IMR-90 (cell line): Measurements from ENCODE around the gene IL11RA. TPM values are rescaled to one million over a fixed set of nuclear protein-coding genes. Genes with fewer than 3 reads are reported as not detected.

Experiments
- ATAC-seq: fragments of 200-7000 bp; cut with Tn5 transposase; 2 replicates; pipeline ENCODE4 v1.9.1; 2020; ENCODE audit warnings: low read depth, mild to moderate bottlenecking, moderate library complexity
- BruUV-seq: library from RNA; stranded (reverse); fragments of 400-500 nt; replicated peaks from 2 replicates; lab custom pipeline; 2021; lab: Mats Ljungman, UMichigan
- CTCF ChIA-PET: fragments of 300-600 bp; formaldehyde crosslinking; extraction: SDS; loops from one replicate; lab custom pipeline; 2021; ENCODE audit warnings: antibody characterized with exemption; lab: Yijun Ruan, JAX
- POLR2A ChIA-PET: fragments of 300-600 bp; sonication (Branson Sonifier 250); formaldehyde crosslinking; loops from one replicate; lab custom pipeline; 2022; ENCODE audit warnings: antibody characterized with exemption; ENCODE audit not compliant: unreplicated experiment; lab: Charles Lee
- DNase-seq: peaks from one replicate; pipeline ENCODE4 v3.0.0; 2013
- H2AFZ ChIP-seq: replicated peaks from 2 replicates; pipeline ENCODE3; 2013; ENCODE audit warnings: low read length, mild to moderate bottlenecking; ENCODE audit not compliant: poor library complexity
- H2AK5ac ChIP-seq: 2 replicates; pipeline ENCODE4 v1.6.1; 2013; ENCODE audit warnings: low read depth, low read length, inconsistent platforms
- H2AK9ac ChIP-seq: replicated peaks from 2 replicates; pipeline ENCODE3; 2013; ENCODE audit warnings: mild to moderate bottlenecking, low read depth, low read length, moderate library complexity; ENCODE audit not compliant: poor library complexity
- H2BK120ac ChIP-seq: 2 replicates; pipeline ENCODE4 v1.6.1; 2013; ENCODE audit warnings: low read depth, low read length, inconsistent platforms
- H2BK15ac ChIP-seq: 3 replicates; pipeline ENCODE4 v1.6.1; 2013; ENCODE audit warnings: low read depth, low read length, inconsistent platforms
- H2BK20ac ChIP-seq: 2 replicates; pipeline ENCODE4 v1.6.1; 2013; ENCODE audit warnings: low read depth, mild to moderate bottlenecking, inconsistent platforms, low read length, moderate library complexity
- H2BK5ac ChIP-seq: 2 replicates; pipeline ENCODE4 v1.6.1; 2013; ENCODE audit warnings: mild to moderate bottlenecking, low read depth, low read length, inconsistent platforms; ENCODE audit not compliant: poor library complexity, severe bottlenecking
- H3K14ac ChIP-seq: replicated peaks from 2 replicates; pipeline ENCODE4 v1.6.1; 2013; ENCODE audit warnings: low read depth, low read length, inconsistent platforms
- H3K18ac ChIP-seq: 2 replicates; pipeline ENCODE4 v1.6.1; 2013; ENCODE audit warnings: low read depth, low read length, control low read depth
- H3K23ac ChIP-seq: 2 replicates; pipeline ENCODE4 v1.6.1; 2013; ENCODE audit warnings: low read depth, low read length, inconsistent platforms
- H3K27ac ChIP-seq: 2 replicates; pipeline ENCODE4 v1.5.1; 2013; ENCODE audit warnings: mild to moderate bottlenecking, control low read depth, low read length; ENCODE audit not compliant: insufficient read depth
- H3K27me3 ChIP-seq: 2 replicates; pipeline ENCODE4 v1.6.1; 2013; ENCODE audit warnings: low read length; ENCODE audit not compliant: control insufficient read depth, insufficient read depth
- H3K36me3 ChIP-seq: 2 replicates; pipeline ENCODE4 v1.6.1; 2013; ENCODE audit warnings: low read length, mixed read lengths; ENCODE audit not compliant: control insufficient read depth, insufficient read depth
- H3K4ac ChIP-seq: 2 replicates; pipeline ENCODE4 v1.6.1; 2013; ENCODE audit warnings: low read depth, low read length, inconsistent platforms
- H3K4me1 ChIP-seq: 2 replicates; pipeline ENCODE4 v1.6.1; 2013; ENCODE audit warnings: low read length, mixed read lengths; ENCODE audit not compliant: control insufficient read depth, insufficient read depth
- H3K4me2 ChIP-seq: 2 replicates; pipeline ENCODE4 v1.6.1; 2013; ENCODE audit warnings: low read depth, mild to moderate bottlenecking, control low read depth, low read length, moderate library complexity
- H3K4me3 ChIP-seq: 2 replicates; pipeline ENCODE4 v1.5.1; 2013; ENCODE audit warnings: low read depth, mild to moderate bottlenecking, control low read depth, low read length, moderate library complexity; ENCODE audit not compliant: insufficient read depth
- H3K56ac ChIP-seq: 2 replicates; pipeline ENCODE4 v1.6.1; 2013; ENCODE audit warnings: low read length, inconsistent platforms; ENCODE audit not compliant: insufficient read depth; ENCODE audit errors: extremely low read depth
- H3K79me1 ChIP-seq, 2 experiments: 2 replicates each; pipeline ENCODE4 v1.6.1; 2013; ENCODE audit warnings: low read length in 2 of 2, inconsistent platforms in 1 of 2, low read depth in 1 of 2
- H3K9ac ChIP-seq: 2 replicates; pipeline ENCODE4 v1.6.1; 2013; ENCODE audit warnings: low read depth, low read length, control low read depth
- H3K9me1 ChIP-seq: 2 replicates; pipeline ENCODE4 v1.6.1; 2013; ENCODE audit warnings: low read length, inconsistent platforms; ENCODE audit not compliant: insufficient read depth
- H3K9me3 ChIP-seq: 2 replicates; pipeline ENCODE4 v1.6.1; 2013; ENCODE audit warnings: low read length; ENCODE audit not compliant: control insufficient read depth, insufficient read depth
- H4K20me1 ChIP-seq: 2 replicates; pipeline ENCODE4 v1.6.1; 2013; ENCODE audit warnings: low read length, inconsistent platforms; ENCODE audit not compliant: insufficient read depth
- H4K5ac ChIP-seq: 2 replicates; pipeline ENCODE4 v1.6.1; 2013; ENCODE audit warnings: mild to moderate bottlenecking, low read depth, low read length, control low read depth
- H4K8ac ChIP-seq, 2 experiments: 2 replicates each; pipeline ENCODE4 v1.6.1; 2013; ENCODE audit warnings: low read depth in 2 of 2, low read length in 2 of 2, control low read depth in 1 of 2, inconsistent platforms in 1 of 2
- H4K91ac ChIP-seq: 2 replicates; pipeline ENCODE4 v1.6.1; 2013; ENCODE audit warnings: low read depth, low read length, inconsistent platforms; ENCODE audit not compliant: insufficient read depth
- BHLHE40 ChIP-seq: fragments of 150-350 bp; IDR thresholded peaks from 2 replicates; pipeline ENCODE4 v1.6.1; 2016; ENCODE audit warnings: mild to moderate bottlenecking, low read depth, low read length
- CEBPB ChIP-seq: IDR thresholded peaks from 2 replicates; pipeline ENCODE4 v1.6.1; 2012; ENCODE audit warnings: low read depth, low read length, improper control_type of control experiment
- CHD1 ChIP-seq: IDR thresholded peaks from 2 replicates; pipeline ENCODE4 v1.6.1; 2012; ENCODE audit warnings: low read depth, low read length, improper control_type of control experiment
- CTCF ChIP-seq: conservative IDR thresholded peaks from 2 replicates; pipeline ENCODE4 v1.5.1; 2012; ENCODE audit warnings: mild to moderate bottlenecking, low read depth, low read length, improper control_type of control experiment
- ELK1 ChIP-seq: fragments of 150-350 bp; IDR thresholded peaks from 2 replicates; pipeline ENCODE4 v1.6.1; 2016; ENCODE audit warnings: low read depth, mild to moderate bottlenecking, low read length, moderate library complexity, borderline replicate concordance
- FOS ChIP-seq: fragments of 150-350 bp; IDR thresholded peaks from 2 replicates; pipeline ENCODE4 v1.6.1; 2016; ENCODE audit warnings: low read depth, low read length
- MAFK ChIP-seq: IDR thresholded peaks from 2 replicates; pipeline ENCODE4 v1.6.1; 2012; ENCODE audit warnings: low read depth, low read length, improper control_type of control experiment
- MAZ ChIP-seq: IDR thresholded peaks from 2 replicates; pipeline ENCODE4 v1.6.1; 2012; ENCODE audit warnings: low read depth, mild to moderate bottlenecking, low read length, improper control_type of control experiment, moderate library complexity, borderline replicate concordance
- MXI1 ChIP-seq: IDR thresholded peaks from 2 replicates; pipeline ENCODE4 v1.6.1; 2012; ENCODE audit warnings: low read depth, mild to moderate bottlenecking, low read length, moderate library complexity, borderline replicate concordance
- NFE2L2 ChIP-seq: fragments of 150-350 bp; IDR thresholded peaks from 2 replicates; pipeline ENCODE4 v1.6.1; 2016; ENCODE audit warnings: low read depth, mild to moderate bottlenecking, low read length
- POLR2A ChIP-seq: IDR thresholded peaks from 2 replicates; pipeline ENCODE4 v1.6.1; 2012; ENCODE audit warnings: mild to moderate bottlenecking, low read depth, low read length
- RAD21 ChIP-seq: IDR thresholded peaks from 2 replicates; pipeline ENCODE4 v1.6.1; 2012; ENCODE audit warnings: low read length, improper control_type of control experiment
- RCOR1 ChIP-seq: IDR thresholded peaks from 2 replicates; pipeline ENCODE4 v1.6.1; 2012; ENCODE audit warnings: mild to moderate bottlenecking, low read length, improper control_type of control experiment; ENCODE audit not compliant: insufficient replicate concordance
- RFX5 ChIP-seq: IDR thresholded peaks from 2 replicates; pipeline ENCODE4 v1.8.0; 2012; ENCODE audit warnings: low read depth, mild to moderate bottlenecking, low read length, moderate library complexity
- USF2 ChIP-seq: fragments of 150-350 bp; IDR thresholded peaks from 2 replicates; pipeline ENCODE4 v1.6.1; 2017; ENCODE audit warnings: mild to moderate bottlenecking, antibody characterized with exemption, low read length, low read depth
- WGBS, 2 experiments: methylation state at CpG; one replicate each; pipeline versions ENCODE4 v1.1.5 to v1.1.7; 2013; ENCODE audit warnings: missing lambda C conversion rate in 2 of 2; ENCODE audit not compliant: insufficient read length in 1 of 2; ENCODE audit errors: extremely low coverage in 2 of 2; 5-methylcytosine and 5-hydroxymethylcytosine counted together
- dilution Hi-C: fragments of 300-500 bp; cut with HindIII; formaldehyde crosslinking; loops from one replicate; pipeline ENCODE4 v1.14.3; 2018; ENCODE audit warnings: low sequenced_read_pairs; ENCODE audit not compliant: unreplicated experiment
- in situ Hi-C: fragments of 300-500 bp; cut with MboI; formaldehyde crosslinking; loops from 3 replicates; pipeline ENCODE4 v1.14.3; 2019; ENCODE audit warnings: low sequenced_read_pairs, inconsistent platforms, mixed read lengths
- intact Hi-C: fragments of 100-400 bp; cut with micrococcal nuclease; formaldehyde crosslinking; loops from 2 replicates; pipeline ENCODE4 v1.10.0; 2022
- polyA plus RNA-seq, 3 experiments: library from polyadenylated mRNA; depleted of rRNA; stranded (reverse); fragments of >200 nt; gene quantifications; 2 replicates each; pipeline ENCODE4 v1.2.3, GENCODE V29; 2012; ENCODE audit warnings: low replicate concordance in 1 of 3
- total RNA-seq: library from RNA; depleted of rRNA; stranded (reverse); fragments of >200 nt; gene quantifications from 2 replicates; pipeline ENCODE4 v1.2.3, GENCODE V29; 2012

Gene IL11RA
- total and polyA plus RNA-seq, 2 of the 4 experiments (the other 2 are of a cell fraction): 8.2 to 15.9 TPM

GRCh38 chr9:34701023-34701768 is 49.2 kb downstream of the IL11RA start:
- no peak overlapping the region; a peak in 1 of 4 replicates for H4K8ac ChIP-seq
- TF ChIP-seq MXI1 (peak; percentile 29; the same call in 1 of the 2 replicates), RCOR1 (no peak), CTCF (peak; percentile 78), MAFK (no peak), FOS (no peak), RAD21 (peak; percentile 48), RFX5 (no peak), USF2 (no peak), NFE2L2 (no peak), CEBPB (no peak), ELK1 (no peak), CHD1 (no peak), POLR2A (no peak), BHLHE40 (peak; percentile 48; the same call in 1 of the 2 replicates), MAZ (peak; percentile 52; the same call in 1 of the 2 replicates)

More at GRCh38 chr9:34701023-34701768, 49.2 kb downstream of the IL11RA start:
- intact Hi-C loops: no loop called here
- in situ Hi-C loops: no loop called here
- Histone ChIP-seq H3K9me3 (no peaks in the 10 kb centered on the region), H4K5ac (no peak overlapping the region), H2AFZ (peak overlapping the region; percentile 95), H2BK5ac (no peak overlapping the region), H3K23ac (no peak overlapping the region), H3K27ac (no peak overlapping the region), H2AK5ac (no peak overlapping the region), H3K4me2 (peak overlapping the region; percentile 91), H3K4me1 (no peaks in the 10 kb centered on the region), H4K20me1 (no peaks in the 10 kb centered on the region), H3K4ac (no peak overlapping the region), H2BK15ac (no peak overlapping the region), H3K18ac (no peak overlapping the region), H3K36me3 (no peaks in the 10 kb centered on the region), H2BK20ac (no peak overlapping the region), H3K9ac (0 out of 2 replicates have a peak overlapping the region, but pooled peaks have one; percentile 32), H3K4me3 (peak overlapping the region; percentile 42), H3K79me1 (no peaks in the 10 kb centered on the region), H3K14ac (no peak overlapping the region), H4K91ac (no peak overlapping the region), H2BK120ac (no peak overlapping the region), H3K27me3 (peaks cover 7% of the 10 kb centered on the region), H3K56ac (no peak overlapping the region), H3K9me1 (no peaks in the 10 kb centered on the region), H2AK9ac (peak overlapping the region; percentile 61)
- ATAC-seq (peak; percentile 90), DNase-seq (peak; percentile 29)
- CTCF ChIA-PET: interaction anchor here (0.6 to 2.5 kb wide), 6 partner anchors 9 to 343 kb away, joined by 3 to 14 read pairs (median 4); partner anchors contain the start of gene CCL21
- BruUV-seq: no TSS peak
- dilution Hi-C loops: no loop called here
- POLR2A ChIA-PET: no interaction called here
- 15% methylated on average over 14 of the region's 52 CpGs; no CpG with 5 or more reads in 1 of the 2 experiments for WGBS, 2 experiments
